HG03139 (cell line): ENCODE data around the gene L3MBTL1.

ENCODE experiments used
- ATAC-seq: cut with Tn5 transposase; IDR thresholded peaks from one replicate; pipeline ENCODE4 v1.9.1; 2021; ENCODE audit not compliant: unreplicated experiment

Gene L3MBTL1

DNA sequence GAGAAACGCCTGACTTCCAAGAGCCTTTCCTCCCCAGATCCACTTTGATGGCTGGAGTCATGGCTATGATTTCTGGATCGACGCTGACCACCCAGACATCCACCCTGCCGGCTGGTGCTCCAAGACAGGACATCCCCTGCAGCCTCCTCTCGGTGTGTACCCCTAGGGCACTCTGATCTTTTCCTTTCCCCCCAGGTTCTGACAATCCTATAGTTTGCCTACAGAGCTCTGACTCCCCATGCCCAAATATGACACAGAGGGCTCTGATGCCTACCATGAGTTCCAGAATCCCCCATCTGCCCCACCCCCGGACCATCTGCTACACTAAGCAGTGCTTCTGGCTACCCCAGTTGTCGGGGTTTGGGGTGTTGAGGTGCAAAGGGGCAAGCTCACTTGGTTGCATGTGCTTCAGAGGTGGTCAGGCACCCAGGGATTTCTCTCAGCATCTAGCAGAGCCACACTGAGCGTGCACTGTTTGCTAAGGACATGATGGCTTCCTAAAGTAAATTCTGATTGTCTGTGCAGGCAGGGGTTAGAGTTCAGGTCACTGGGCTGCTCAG lies 27.4 kb downstream of the L3MBTL1 start:
- ATAC-seq, result no peak

DNA sequence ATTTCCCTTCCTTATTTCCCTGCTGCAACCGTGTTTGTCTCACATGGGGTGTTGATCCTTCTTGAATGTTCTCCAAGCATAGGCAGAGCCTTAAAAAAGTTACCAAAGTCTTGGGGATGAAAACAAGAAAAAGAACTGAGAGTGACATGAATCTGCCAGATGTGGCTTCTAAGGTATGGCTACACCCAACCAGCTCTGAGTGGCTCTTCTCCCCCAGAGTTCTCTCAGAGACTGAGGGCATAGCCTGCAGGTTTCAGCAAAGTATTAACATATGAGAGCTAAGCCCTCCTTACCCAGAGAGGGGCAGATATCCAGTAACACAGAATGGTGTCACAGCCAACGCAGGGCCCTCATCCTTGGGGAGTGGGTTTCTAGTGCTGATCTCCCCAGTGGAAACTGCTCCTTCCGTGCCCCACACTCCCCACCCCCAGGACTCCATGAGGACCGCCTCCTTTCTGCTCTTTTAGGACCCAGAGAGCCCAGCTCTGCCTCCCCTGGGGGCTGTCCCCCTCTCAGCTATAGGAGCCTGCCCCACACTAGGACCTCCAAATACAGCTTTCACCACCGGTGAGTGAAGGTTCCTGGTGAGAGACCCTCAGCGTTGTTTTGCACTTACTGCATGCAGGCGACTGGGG lies 28.0 kb downstream of the L3MBTL1 start:
- no peak for ATAC-seq

- no peak for ATAC-seq
Measured at GRCh38 chr20:43536041-43536816, 28.7 kb downstream of the L3MBTL1 start.

- ATAC-seq, result no peak
Measured at GRCh38 chr20:43536817-43537440, 29.4 kb downstream of the L3MBTL1 start.

DNA sequence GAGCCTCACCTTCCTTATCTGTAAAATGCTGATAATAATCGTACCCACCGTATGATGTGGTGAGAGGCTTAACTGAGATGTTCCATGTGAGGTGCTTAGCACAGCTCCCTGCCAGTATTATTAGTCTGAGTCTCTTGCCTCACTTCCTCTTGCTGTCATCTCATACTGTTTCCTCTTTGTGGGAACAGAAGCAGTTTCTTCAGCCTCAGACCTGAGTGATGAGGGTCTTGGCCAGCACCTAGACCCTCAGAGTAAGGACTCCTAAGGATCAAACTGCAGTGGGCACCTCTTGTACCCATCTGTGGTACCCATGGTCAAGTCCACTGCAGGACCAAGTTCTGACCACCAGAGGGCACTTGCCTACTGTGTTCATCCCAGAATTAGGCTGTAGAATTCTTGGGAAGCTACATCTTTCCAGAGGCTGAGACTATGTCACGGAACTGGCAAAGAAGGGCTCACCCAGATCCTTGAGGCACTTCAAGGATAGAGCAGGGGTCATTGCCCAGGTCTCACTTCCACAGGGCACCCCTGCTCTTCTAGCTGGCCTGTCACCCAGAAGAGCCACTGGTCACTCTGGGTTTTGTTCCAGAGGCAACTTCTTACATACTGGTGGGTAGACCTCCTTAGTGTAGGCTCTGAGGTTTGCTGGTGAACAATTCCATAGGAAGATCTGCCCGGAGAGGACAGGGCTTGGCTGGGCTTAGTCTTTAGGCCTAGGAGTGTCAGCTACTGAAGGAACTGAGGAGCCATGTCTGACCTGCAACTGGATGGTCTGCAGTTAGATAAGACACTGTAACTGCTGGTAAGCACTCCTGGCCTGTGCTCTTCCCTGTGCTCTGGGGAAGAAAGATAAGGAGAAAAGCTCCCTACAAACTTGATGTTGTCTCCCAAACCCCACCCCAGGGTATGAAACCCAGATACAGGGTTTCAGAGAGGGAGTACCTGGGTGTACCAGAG lies 30.7 kb downstream of the L3MBTL1 start:
- ATAC-seq, result no peak

GRCh38 chr20:43538878-43539700 lies 31.6 kb downstream of the L3MBTL1 start:
- no peak for ATAC-seq

DNA sequence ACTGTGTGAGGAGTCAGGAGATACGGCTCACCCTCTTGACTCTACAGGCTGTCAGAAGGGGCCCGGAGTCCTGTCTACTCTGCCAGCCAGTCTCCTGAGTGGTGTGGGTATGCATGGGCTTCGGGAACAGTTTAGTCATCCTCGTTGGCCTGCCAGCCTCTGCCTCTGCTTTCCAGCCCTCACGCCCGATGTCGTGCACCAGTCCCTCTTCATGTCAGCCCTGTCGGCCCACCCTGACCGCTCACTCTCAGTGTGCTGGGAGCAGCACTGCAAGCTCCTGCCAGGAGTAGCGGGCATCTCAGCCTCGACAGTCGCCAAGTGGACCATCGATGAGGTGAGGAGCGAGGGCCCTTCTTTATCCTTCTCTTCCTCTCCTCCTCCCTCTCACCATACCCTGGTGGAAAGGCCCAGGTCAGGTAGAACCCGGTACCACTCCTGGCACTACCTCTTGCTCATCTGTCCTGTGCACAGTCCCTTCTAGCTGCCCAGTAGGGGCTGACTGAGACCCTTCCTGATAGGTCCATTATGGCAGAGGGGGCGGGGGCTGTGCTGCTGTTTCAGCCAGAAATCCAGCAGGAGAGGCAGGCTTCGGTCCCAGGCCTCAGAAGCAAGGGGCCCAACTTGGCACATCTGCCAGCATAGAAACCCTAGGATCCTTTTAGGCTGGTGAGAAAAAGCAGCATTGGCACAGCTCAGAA lies 32.6 kb downstream of the L3MBTL1 start:
- ATAC-seq, result no peak

DNA sequence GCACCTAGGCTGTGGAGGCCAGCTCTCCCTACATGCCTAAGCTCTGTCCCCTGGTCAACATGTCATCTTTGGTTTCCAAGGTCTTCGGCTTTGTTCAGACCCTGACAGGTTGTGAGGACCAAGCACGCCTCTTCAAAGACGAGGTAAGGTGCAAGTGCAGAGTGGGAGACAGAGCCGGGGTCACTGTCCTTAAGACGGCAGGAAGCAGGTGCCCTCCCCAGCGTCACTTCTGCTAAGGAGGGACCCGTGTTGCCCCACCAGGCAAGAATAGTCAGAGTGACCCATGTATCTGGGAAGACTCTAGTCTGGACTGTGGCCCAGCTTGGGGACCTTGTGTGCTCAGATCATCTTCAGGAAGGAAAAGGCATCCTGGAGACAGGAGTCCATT lies 33.2 kb downstream of the L3MBTL1 start:
- no peak for ATAC-seq

DNA sequence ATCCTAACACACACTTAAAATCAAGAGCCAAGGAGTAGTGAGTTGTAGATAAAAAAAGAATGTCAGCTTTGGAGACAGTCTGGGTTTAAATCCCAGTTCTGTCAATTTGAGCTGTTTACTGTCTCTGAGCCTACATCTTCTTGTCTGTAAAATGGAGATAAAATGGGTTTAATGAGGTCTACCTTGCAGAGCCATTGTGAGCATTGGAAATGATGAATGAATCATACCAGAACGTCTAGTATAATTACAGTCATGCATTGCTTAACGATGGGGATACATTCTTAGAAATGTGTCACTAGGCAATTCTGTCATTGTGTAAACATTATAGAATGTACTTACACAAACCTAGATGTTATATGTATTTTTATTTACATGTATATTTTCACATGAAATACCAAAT lies 33.7 kb downstream of the L3MBTL1 start:
- ATAC-seq, result no peak

DNA sequence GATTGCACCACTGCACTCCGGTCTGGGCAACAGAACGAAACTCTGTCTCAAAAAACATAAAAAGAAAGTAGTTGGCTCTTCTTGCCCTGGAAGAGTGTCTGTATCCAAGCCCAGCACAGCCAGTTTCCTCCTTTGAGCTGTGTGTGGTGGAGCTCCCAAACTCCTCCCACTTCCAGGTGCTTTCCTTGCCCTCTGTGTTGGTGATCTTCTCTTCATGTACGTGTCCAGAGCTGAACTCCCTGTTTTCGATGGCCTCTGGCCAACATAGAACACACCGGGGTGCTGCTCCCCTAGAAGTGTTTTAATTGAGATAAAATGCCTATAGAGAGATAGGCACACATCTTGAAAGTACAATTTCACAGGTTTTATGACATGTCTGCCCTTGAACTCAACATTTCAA lies 34.7 kb downstream of the L3MBTL1 start:
- ATAC-seq, result no peak

GRCh38 chr20:43542674-43543073 lies 35.2 kb downstream of the L3MBTL1 start:
- no peak for ATAC-seq

GRCh38 chr20:43543138-43543537 lies 35.6 kb downstream of the L3MBTL1 start:
- ATAC-seq, result no peak

GRCh38 chr20:43544501-43544900 lies 37.0 kb downstream of the L3MBTL1 start:
- ATAC-seq, result no peak

DNA sequence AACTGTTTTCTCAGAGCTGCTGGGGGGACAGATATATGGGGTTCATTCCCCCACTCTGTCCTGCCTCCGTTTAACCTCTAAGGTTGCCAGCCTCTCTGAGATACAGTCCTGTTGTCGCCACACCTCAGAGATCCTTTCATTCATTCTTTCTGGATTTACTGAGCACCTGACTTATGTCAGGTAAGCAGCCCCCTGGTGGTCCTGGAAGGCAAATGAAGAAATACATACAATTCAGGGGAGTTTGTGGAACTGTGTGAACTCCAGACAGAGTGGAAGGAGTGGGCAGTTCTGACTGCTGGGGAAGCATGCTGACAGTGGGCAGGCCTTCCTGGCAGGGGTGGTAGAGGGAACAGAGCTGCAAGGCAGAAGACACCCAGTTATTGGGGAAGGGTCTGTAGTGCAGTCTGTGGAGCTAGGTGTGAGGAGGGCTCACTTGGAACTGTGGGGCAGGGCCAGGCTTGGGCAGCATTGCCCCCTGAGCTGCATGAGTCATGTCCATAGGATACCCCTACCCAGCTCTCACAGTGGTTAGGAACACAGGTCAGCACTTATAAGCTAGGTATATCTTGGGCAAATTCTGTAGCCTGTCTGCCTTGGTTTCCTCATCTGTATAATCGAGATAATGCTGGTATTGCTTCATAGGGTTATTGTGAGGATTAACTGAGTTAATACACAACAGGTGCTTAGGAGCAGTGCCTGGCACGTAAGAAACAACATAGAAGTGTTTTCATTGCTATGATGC lies 38.5 kb downstream of the L3MBTL1 start:
- no peak for ATAC-seq

GRCh38 chr20:43548273-43548880 lies 40.9 kb downstream of the L3MBTL1 start:
- ATAC-seq, result no peak

DNA sequence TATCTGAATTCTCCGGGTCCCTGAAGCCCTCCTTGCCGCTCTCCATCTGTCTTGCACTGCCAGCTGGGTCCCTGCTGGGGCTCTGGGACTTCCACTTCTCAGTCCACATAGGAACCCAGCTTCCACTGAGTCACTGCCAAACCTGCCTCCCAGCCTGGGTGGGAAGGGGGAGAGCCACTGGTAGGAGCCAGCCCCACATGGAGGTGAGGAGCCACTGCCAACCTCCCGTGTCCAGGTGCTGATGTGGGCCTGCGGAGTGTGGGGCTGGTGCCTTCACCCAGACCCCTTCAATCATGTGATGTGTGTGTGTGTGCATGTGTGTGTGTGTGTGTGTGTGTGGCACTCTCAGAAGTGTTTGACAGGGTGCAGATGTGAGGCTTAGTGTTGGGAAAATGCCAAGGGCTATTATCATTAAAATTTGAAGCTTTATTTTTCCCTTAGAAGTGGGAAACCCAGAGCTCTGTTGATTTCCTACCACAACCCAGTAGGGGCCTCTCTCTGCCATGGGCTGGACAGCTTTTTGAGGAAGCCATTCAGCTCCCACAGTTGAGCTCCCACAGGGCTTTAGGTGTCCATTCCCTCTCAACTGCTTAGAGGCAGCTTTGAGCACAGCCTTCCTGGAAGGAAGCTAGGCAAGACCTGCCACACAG lies 42.0 kb downstream of the L3MBTL1 start:
- no peak for ATAC-seq

DNA sequence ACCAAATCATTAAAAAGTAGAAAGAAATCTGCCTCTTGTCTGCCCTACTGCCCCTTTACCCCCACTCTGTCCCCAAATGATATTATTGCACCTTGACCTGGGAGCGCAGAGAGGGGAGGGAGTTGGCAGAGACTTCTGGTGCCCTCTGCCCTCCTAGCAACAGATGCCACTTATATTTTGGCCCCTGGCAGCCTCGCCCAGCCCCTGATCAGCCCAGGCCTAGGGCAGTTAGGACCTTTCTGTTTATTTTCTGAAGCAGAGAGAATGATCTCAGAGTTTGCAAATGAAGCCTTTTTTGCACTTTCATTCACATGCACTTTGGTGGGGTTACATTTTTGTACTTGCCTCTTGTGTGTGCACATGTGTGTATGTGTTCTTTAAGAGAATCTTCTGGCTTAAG lies 43.0 kb downstream of the L3MBTL1 start:
- ATAC-seq, result no peak

- ATAC-seq, result no peak
Measured at GRCh38 chr20:43554369-43554768, 46.9 kb downstream of the L3MBTL1 start.
